ENCODE data around the gene NPIPA8. TPM values are rescaled to one million over a fixed set of nuclear protein-coding genes. Genes with fewer than 3 reads are reported as not detected.

Gene NPIPA8
- total RNA-seq = 0.16 and 10.9 TPM in 2 replicates

DNA sequence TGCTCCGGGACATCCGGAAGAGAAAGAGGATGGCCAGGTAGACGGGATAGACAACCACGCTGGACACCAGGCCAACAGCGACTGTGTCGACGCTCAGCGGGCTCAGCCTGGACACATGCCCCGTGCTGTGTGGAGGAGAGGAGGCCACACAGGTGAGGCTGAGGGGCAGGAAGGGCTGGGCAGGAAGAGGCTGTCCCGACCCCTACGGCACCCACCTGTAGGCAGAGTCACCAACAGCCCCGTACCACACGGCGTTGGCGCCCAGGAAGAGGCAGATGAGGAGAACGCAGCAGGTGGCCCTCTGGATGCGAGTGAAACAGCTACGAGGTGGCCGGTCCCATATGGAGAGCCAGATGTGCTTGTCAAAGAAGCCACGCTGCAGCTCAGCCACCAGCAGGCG is at the start of gene NPIPA8:
NPIPA8 (minus strand) TSS at position 101 of the 400 bp plus-strand sequence. CDS start 4,074 bp downstream, outside the sequence.

Other genes with a start within 250 kb of the NPIPA8 start
- gene NOMO2, start 225.4 kb upstream of the NPIPA8 start, total RNA-seq = 26.2 and 142 TPM in 2 replicates